Activated T-cell treated with anti-CD3 and anti-CD28 coated beads, Interleukin-2, amount 50 U/mL, for 48 hours (primary cell): ENCODE data around the gene COL4A1.

Source experiments
- DNase-seq, 2 experiments: peaks; one replicate each; pipeline ENCODE4 v3.0.0-alpha.2; 2020

COL4A1 gene

GRCh38 chr13:110341445-110342244 is 34.7 kb upstream of the COL4A1 start:
- DNase-seq = no peak

DNA sequence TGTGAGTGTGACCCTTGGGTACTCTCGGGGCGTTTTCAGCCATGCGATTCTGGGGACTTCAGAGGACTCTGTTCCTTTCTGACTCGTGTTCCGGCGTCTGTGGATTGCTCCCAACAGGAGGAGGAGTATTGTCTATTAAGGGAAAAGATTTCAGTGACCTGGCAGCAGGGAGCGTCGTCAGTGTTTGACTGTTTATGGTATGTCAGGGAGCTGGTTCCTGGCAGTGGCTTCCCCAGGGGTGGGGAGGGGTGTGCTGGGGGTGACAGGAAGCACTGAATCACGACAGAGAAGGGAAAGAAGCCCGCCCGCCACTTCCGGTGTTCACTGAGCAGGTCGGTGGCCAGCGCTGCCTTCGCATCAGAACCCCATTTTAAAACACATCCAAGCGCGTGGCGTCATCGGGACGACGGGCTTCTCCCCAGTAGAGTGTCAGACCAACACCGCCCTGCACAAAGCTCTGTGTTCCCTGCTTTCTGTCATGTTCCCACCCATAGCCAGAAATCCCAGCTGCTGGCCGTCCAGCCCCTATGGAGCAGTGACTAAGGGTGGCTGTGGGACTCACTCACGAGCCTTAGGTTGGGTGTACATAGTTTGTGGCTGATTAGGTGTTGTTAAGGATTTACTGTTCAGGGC is 34.0 kb upstream of the COL4A1 start:
- peak; percentile 70 to 75 for DNase-seq

GRCh38 chr13:110339975-110340550 is 33.1 kb upstream of the COL4A1 start:
- DNase-seq = no peak

- DNase-seq = no peak
Measured at GRCh38 chr13:110339263-110339662, 32.3 kb upstream of the COL4A1 start.

DNA sequence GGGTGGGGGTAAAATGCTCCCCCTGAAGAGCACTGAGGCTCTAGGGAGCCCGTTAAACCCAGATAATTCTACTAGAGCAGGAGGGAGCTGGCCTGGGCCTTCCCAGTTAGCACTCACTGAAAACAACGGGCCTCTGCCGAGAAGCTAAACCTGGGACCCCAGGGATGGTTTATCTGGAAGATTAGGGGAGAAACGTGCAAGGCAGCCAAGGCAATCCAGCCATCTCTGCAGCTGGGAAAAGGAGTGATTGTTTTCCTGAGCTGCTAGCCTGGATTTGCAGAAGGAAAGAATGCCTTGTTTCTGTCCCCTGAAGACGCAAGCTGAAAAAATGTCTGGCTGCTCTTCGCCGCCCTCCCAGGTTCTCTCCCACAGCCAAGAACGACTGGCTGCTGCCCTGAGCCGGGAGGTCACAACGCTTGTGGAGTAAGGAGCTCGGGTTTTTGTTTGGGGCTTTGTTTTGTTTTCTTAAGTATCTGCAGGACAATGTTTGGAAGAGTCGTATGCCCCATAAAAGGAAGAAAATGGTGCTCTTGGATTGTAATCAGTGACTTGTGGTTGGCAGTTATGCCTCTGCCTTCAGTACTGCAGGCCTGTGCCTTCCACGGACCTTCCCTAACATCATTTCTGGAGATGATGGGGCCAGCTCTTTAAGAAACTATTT is 31.6 kb upstream of the COL4A1 start:
- DNase-seq = no peak

- no peak for DNase-seq
Measured at GRCh38 chr13:110337247-110337646, 30.3 kb upstream of the COL4A1 start.

- no peak for DNase-seq
Measured at GRCh38 chr13:110336681-110337080, 29.7 kb upstream of the COL4A1 start.

DNA sequence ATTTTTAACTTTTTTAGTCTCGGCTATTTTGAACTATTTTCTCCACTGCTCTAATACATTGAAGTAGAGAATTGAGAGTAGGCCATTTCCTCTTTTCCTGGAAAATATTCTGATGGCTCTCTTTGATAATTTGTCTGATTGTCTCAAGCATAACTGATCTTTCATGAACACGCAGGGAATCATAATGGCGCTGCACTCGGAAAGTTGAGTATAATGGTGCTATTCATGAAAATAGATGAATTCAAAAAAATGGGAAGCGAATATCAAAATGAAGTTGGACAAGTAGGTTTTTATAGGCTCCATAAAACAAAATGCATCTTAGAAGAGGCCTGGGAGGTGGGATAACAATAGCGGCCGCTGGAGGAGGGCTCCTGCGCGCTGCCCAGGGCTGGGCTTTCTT is 29.2 kb upstream of the COL4A1 start:
- no peak for DNase-seq

DNA sequence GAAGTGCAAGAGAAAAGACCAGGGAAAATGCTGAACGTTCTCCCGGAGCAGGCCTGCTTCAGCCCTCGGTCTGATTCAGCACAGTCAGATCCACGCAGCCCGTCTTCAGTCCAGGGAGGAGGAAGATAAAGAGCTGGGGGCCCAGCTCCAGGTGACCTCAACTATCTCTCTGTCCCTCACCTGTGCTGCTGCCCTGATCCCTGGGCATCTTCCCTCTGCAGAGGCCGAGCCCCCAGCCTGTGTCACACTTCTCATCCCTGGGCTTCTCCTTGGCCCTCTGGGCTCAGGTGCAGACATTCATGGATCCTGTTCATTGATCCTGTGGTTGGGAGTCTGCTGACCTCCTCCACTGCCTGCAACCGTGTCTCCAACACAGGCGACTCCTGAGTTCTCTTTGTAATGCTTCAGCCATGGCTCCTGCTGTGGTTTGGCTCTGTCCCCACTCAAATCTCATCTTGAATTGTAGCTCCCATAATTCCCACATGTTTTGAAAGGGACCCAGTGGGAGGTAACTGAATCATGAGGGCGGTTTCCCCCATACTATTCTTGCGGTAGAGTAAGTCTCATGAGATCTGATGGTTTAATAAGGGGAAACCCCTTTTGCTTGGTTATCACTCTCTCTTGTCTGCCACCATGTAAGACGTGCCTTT is 28.0 kb upstream of the COL4A1 start:
- no peak for DNase-seq

DNA sequence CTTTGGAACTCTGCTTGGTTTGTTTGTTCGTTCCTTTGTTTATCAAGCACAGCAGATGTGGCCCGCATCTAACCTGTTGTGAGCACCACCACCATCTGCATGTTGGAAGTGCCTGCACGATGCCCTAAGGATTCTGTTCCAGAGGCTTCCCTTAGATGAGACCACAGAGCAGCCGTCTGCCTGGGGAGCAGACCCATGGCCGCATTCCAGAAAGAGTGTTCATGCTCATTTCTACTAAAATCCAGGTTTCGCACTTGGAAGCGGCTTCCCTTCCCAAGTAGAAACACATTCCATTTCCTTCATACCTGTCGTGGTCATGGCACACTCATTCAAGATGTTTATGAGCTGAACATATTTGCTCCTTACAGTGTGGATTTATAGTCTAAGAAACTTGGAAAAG is 27.3 kb upstream of the COL4A1 start:
- DNase-seq = no peak

DNA sequence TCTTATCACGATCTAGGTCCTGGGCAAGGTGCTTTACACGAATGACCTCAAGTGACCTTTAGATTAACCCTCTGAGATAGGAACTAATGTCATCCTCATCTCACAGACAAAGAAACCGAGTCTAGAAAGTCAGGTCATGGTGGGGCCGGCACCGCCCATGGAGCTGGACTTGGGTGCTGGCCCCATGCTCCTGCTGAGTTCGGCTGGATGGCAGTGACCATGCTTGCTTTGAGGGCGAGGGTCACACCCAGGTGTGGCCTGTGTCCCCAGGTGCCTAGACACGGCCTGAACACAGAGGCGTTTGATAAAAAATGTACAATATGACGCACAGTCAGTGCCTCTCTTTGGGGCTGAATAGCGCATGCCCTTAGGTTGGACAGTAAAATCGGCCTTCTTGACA is 26.9 kb upstream of the COL4A1 start:
- DNase-seq = no peak

- DNase-seq = no peak
Measured at GRCh38 chr13:110332750-110333149, 25.8 kb upstream of the COL4A1 start.

DNA sequence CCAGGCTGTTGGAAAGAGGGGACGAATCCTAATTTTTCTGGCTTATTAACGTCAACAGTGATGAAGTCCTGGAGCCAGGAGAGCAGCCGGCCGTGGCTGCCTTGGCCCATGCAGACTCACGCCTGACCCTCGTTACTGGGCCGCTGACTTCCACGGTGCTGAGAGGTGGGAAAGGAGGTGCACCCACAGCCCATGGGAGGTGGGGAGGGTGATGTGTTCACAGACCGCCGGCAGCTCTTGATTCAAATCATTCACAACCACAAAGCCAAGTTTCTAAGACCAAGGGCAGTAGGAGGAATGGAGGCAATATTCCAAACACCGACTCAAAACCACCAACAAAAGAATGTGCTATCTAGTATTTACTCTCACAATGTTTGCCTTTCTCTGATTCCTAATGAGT is 24.4 kb upstream of the COL4A1 start:
- no peak for DNase-seq

DNA sequence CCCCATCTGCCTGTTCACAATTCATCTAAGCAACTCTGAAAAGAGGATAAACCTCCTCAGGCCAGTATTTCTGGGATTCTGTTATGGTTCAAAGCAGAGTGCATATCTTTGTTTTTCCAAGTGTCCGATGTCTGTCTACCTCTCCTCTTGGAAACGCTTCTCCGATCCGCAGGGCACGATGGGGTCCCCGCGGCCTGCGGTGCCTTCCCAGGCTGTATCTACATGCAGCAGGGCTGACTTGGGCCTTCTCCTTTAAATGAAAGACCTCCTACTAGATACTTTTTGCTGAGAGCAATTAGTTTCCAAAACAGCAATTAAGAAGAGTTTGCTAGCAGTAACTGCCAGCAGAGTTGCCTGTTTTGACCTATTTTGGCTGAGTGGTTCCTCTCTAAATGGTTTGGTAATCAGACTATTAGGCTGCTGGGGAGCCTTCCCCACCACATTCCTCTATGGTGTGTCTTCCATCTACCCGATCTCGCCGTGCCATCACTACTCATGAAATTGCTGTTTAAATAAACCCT is 23.6 kb upstream of the COL4A1 start:
- no peak for DNase-seq

DNA sequence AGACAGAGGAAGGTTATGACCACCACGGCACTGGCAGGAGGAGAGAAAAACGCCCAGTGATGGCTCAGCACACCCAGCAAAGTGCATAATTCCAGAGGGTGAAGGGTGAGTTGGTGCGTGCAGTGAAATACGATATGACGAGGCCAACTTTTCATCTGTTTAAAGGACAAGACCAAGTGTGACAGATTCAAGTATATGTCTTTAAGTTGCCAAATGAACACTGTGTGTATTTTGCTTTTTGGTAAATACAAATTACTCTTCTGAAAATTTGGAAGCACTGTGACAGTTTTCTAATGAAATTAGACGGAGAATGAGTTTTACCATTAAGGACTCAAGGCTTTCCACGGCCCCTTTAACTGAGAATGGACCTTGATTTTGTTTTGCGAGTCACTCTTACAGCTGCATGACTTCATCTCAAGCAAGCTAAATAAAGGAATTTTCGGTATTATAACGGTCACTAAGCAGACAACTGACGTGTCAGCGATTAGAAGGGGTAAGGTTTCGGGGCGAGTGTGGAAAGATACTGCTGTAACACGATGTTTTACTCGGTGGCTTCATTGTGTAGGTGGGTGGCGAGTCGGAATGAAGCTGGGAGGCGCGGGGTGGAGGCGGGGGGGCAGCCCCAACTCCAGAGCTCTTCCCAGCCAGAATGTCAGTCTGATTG is 23.0 kb upstream of the COL4A1 start:
- DNase-seq = no peak

GRCh38 chr13:110329258-110329657 is 22.3 kb upstream of the COL4A1 start:
- no peak for DNase-seq

GRCh38 chr13:110328573-110328972 is 21.6 kb upstream of the COL4A1 start:
- DNase-seq = no peak

- no peak for DNase-seq
Measured at GRCh38 chr13:110327051-110327721, 20.2 kb upstream of the COL4A1 start.

DNA sequence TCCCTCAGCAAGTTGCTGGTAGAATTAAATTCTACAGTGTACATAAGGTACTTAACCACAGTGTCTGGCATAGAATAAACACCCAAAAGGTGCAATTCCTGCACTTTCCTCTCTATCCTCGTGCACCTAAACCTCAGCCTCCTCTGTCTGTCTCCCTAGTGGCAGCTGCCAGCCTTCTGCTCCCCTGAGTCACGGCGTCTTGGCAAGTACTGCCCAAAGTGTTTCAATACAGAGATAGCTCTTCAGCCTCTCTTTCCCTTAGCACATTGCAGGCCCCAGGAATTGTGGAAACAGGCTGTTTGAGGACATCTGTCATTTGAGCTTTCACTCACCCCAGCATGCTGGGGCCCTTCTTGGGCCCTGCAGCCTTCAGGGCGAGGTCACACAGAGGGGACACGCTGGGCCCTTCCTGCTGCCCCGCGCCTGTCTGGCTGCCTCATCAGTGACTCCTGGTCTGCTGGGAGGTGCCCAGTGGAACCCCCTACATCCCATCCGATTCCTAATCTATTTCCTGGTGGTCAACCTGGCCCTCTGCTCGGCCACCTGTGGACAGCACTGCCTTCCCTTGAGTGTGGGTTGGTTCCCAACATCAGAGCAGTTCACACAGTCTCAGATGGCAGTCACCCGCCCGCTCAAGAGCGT is 19.4 kb upstream of the COL4A1 start:
- no peak for DNase-seq

DNA sequence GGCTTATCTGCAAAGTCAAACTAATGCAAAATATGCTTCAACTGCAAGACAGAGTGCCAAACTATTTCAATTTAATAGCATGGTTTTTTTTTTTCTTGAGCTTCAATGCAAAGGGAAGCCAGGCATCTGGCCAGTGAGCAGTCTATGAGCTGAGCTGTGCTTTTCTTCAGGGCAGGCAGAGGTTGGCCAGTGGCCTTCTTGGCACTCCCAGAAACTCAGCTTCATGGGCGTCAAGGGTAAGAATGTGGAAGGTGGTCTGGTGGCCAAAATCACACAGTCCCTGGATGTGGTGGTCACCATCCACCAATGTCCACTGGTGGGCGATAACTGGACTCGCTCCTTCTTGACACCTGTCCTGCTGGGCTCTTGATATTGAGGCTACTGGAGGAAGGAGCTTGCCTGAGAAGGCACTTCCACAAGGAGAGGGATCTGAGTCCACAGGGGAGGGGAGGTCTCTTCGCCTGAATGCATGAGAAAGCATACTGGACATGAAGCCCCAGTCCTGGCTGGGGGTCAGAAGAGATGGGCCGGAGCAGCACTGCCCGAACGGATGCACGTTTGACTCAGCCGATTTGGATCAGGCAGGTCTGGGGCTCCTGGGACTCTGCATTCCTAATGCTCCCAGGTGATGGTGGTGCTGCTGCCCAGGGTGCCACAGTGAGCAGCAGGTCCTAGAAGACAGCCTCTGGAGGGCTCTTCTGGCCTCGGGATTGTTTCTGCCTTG is 17.2 kb upstream of the COL4A1 start:
- no peak for DNase-seq
